Measurements from ENCODE around the gene MYLK.
A peak's percentile ranks its signal among the peaks of the same experiment; 100 is the strongest.

The MYLK gene

DNA sequence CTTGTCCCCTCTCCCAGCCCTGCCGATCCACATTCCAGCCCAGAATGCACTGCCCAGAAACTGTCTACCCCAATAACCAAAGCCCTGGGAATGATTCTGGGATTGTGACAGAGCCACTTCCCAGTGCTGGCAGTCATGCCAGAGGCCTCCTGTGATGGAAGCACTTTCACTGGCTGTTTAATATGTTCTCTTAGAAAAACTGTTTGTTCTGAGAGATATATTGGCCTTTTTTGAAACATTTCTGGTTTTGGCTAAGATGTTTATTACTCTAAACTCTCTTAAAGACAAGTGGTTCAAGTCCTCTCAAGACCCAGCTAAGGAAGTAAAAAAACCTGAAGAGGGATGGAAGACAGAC lies 225.3 kb downstream of the MYLK start:
- Histone ChIP-seq H3K36me3 (ENCODE audit: control insufficient read depth, insufficient read depth, low read length) (no peaks in the 10 kb centered on the region), H3K4me3 (replicated peaks; ENCODE audit: low read depth, low read length) (no peak overlapping the region), H3K27me3 (replicated peaks; ENCODE audit: control insufficient read depth, insufficient read depth, low read length) (peaks cover 2% of the 10 kb centered on the region; the same call in 1 of the 2 replicates)
- TF ChIP-seq, protein P1, sequence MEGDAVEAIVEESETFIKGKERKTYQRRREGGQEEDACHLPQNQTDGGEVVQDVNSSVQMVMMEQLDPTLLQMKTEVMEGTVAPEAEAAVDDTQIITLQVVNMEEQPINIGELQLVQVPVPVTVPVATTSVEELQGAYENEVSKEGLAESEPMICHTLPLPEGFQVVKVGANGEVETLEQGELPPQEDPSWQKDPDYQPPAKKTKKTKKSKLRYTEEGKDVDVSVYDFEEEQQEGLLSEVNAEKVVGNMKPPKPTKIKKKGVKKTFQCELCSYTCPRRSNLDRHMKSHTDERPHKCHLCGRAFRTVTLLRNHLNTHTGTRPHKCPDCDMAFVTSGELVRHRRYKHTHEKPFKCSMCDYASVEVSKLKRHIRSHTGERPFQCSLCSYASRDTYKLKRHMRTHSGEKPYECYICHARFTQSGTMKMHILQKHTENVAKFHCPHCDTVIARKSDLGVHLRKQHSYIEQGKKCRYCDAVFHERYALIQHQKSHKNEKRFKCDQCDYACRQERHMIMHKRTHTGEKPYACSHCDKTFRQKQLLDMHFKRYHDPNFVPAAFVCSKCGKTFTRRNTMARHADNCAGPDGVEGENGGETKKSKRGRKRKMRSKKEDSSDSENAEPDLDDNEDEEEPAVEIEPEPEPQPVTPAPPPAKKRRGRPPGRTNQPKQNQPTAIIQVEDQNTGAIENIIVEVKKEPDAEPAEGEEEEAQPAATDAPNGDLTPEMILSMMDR (IDR thresholded peaks at IDR 0.05; ENCODE audit: insufficient read depth, low read length, poor library complexity, severe bottlenecking), result no peak
- no peak for DNase-seq (ENCODE audit: extremely low read depth, insufficient read length)

DNA sequence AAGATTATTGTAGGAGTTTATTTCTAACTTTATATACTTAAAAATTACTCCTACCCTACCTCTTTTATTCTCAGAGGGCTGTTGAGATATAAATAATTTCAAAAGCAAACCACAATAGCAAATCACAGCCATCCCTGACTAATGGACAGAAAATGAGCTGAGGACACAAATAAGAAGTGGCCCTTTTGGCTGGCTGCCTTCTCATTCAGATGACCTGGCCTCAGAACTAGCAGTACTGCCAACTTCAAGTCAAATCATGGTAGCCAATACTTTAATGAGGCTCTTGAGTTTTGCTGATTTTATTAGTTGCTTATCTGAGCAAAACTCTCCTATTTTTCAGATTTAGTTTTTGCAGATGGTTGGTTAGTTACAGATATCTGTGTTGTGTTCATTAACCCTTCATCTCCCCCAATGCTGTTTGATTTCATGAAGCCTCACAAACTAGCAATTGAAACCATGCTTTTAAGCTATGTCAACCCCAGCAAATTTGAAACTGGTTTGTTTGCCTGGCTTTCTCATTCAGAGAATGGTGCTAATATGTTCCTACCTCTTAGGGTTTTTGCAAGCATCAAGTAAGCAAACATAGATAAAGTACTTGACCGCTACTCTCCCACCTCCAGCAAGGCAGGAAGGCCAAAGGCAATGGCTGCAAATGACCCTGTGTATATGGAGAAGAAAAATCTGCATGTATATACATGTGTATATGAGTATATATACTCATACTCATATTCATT lies 225.8 kb downstream of the MYLK start:
- TF ChIP-seq, protein P1 (IDR thresholded peaks at IDR 0.05; ENCODE audit: insufficient read depth, low read length, poor library complexity, severe bottlenecking), result no peak
- Histone ChIP-seq H3K27me3 (replicated peaks; ENCODE audit: control insufficient read depth, insufficient read depth, low read length) (peaks cover 2% of the 10 kb centered on the region; the same call in 1 of the 2 replicates), H3K4me3 (replicated peaks; ENCODE audit: low read depth, low read length) (no peak overlapping the region), H3K36me3 (ENCODE audit: control insufficient read depth, insufficient read depth, low read length) (no peaks in the 10 kb centered on the region)
- no peak for DNase-seq (ENCODE audit: extremely low read depth, insufficient read length)

DNA sequence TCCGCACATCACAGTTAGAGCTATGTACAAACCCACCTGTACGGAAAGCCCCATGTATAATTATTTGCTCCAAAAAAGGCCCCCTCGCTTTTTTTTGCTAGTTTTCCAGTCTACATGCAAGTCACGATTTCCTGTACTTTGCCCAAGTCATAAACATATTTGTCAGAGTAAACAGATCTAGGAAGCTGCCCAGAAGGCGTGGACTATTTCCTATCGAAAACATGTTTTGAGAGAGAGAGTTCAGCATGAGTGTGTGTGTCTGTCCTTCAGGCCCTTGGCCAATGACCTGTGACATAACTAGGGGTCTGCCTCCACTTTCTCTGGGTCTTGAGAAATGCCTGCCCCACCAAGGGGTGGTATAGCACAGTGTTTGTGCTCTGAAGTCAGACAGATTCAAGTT lies 226.6 kb downstream of the MYLK start:
- no peak for DNase-seq (ENCODE audit: extremely low read depth, insufficient read length)
- no peak overlapping the region for H3K4me3 ChIP-seq (replicated peaks; ENCODE audit: low read depth, low read length)
- TF ChIP-seq, protein P1 (IDR thresholded peaks at IDR 0.05; ENCODE audit: insufficient read depth, low read length, poor library complexity, severe bottlenecking), result no peak
- H3K27me3 ChIP-seq (replicated peaks; ENCODE audit: control insufficient read depth, insufficient read depth, low read length), result peaks cover 3% of the 10 kb centered on the region
- no peaks in the 10 kb centered on the region for H3K36me3 ChIP-seq (ENCODE audit: control insufficient read depth, insufficient read depth, low read length)

DNA sequence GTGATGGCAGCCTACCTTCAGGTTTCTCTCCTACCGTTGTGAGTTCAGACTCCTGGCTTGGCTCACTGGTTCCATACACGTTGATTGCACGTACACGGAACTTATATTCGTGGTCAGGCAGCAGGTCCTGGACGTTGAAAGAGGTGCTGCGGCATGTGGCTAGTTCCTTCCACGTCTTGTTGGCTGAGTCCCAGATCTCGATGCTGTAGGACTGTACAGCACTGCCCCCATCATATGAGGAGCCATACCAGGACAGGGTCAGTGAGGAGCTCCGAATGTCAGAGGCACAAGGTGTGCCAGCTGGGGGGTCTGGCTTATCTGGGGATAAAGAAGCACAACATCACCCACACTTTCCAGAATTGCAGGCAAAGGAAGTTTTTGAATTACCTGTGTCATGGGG lies 227.0 kb downstream of the MYLK start:
- Histone ChIP-seq H3K36me3 (ENCODE audit: control insufficient read depth, insufficient read depth, low read length) (no peaks in the 10 kb centered on the region), H3K4me3 (replicated peaks; ENCODE audit: low read depth, low read length) (no peak overlapping the region), H3K27me3 (replicated peaks; ENCODE audit: control insufficient read depth, insufficient read depth, low read length) (peaks cover 3% of the 10 kb centered on the region)
- DNase-seq (ENCODE audit: extremely low read depth, insufficient read length), result no peak
- TF ChIP-seq, protein P1 (IDR thresholded peaks at IDR 0.05; ENCODE audit: insufficient read depth, low read length, poor library complexity, severe bottlenecking), result no peak

DNA sequence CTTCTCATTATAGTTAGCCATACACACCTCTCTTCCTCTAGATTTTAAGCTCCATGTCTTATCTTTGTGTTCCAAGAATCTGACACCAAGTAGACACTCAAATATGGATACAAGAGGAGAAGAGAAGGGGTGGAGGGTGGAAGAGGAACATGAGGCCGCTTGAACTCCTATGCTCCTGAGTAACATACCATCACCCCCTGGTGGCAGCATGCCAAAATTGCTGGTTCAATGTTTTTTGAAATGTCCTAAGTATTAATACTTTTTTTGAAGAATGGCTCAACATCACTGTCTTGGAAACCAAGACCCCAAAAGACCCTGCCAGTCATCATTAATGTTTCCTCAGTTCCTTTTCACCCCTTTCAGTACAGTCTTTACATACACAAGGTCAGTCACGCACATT lies 227.4 kb downstream of the MYLK start:
- H3K27me3 ChIP-seq (replicated peaks; ENCODE audit: control insufficient read depth, insufficient read depth, low read length), result peaks cover 3% of the 10 kb centered on the region
- H3K4me3 ChIP-seq (replicated peaks; ENCODE audit: low read depth, low read length), result no peak overlapping the region
- DNase-seq (ENCODE audit: extremely low read depth, insufficient read length), result no peak
- no peaks in the 10 kb centered on the region for H3K36me3 ChIP-seq (ENCODE audit: control insufficient read depth, insufficient read depth, low read length)
- TF ChIP-seq, protein P1 (IDR thresholded peaks at IDR 0.05; ENCODE audit: insufficient read depth, low read length, poor library complexity, severe bottlenecking), result peak; percentile 27

DNA sequence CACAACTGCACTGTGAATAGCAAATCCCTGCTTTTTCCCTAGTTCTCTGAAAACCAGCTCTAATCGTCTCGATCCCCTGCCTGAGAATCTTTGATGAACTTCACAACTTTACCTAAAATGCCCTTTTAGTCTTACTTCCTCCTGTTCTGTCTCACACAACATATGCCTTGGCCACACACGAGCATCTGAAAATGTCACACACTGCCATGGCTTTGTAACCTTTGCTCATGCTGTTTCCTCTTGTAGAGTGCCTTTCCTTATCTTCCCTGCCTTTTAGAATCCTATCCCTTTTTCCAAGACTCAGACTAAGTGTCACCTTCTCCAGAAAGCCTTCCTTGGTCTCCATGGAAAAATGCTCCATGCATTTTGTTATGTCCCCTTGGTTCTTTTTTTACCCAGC lies 227.9 kb downstream of the MYLK start:
- TF ChIP-seq, protein P1 (IDR thresholded peaks at IDR 0.05; ENCODE audit: insufficient read depth, low read length, poor library complexity, severe bottlenecking), result no peak
- no peak for DNase-seq (ENCODE audit: extremely low read depth, insufficient read length)
- Histone ChIP-seq H3K36me3 (ENCODE audit: control insufficient read depth, insufficient read depth, low read length) (no peaks in the 10 kb centered on the region), H3K27me3 (replicated peaks; ENCODE audit: control insufficient read depth, insufficient read depth, low read length) (peaks cover 3% of the 10 kb centered on the region), H3K4me3 (replicated peaks; ENCODE audit: low read depth, low read length) (no peak overlapping the region)

Data from GM06990 (cell line).